Measurements from ENCODE around the gene IL20.

IL20 gene

GRCh38 chr1:206878456-206878855 is 13.0 kb downstream of the IL20 start:
- DNase-seq (ENCODE audit: low read depth, low spot score) = no peak

GRCh38 chr1:206880314-206880713 is 14.9 kb downstream of the IL20 start:
- no peak for DNase-seq (ENCODE audit: low read depth, low spot score)

GRCh38 chr1:206882555-206882954 is 17.1 kb downstream of the IL20 start:
- DNase-seq (ENCODE audit: low read depth, low spot score) = no peak

GRCh38 chr1:206883160-206883559 is 17.7 kb downstream of the IL20 start:
- no peak for DNase-seq (ENCODE audit: low read depth, low spot score)

GRCh38 chr1:206883876-206884275 is 18.5 kb downstream of the IL20 start:
- DNase-seq (ENCODE audit: low read depth, low spot score) = no peak

- no peak for DNase-seq (ENCODE audit: low read depth, low spot score)
Measured at GRCh38 chr1:206885341-206886060, 20.1 kb downstream of the IL20 start.

- no peak for DNase-seq (ENCODE audit: low read depth, low spot score)
Measured at GRCh38 chr1:206886831-206887230, 21.4 kb downstream of the IL20 start.

GRCh38 chr1:206887701-206888100 is 22.3 kb downstream of the IL20 start:
- DNase-seq (ENCODE audit: low read depth, low spot score) = no peak

- peak; percentile 20 for DNase-seq (ENCODE audit: low read depth, low spot score)
Measured at GRCh38 chr1:206890125-206891060, 25.0 kb downstream of the IL20 start.

GRCh38 chr1:206891412-206891811 is 26.0 kb downstream of the IL20 start:
- no peak for DNase-seq (ENCODE audit: low read depth, low spot score)

- DNase-seq (ENCODE audit: low read depth, low spot score) = no peak
Measured at GRCh38 chr1:206892351-206892984, 27.0 kb downstream of the IL20 start.

- no peak for DNase-seq (ENCODE audit: low read depth, low spot score)
Measured at GRCh38 chr1:206893380-206893779, 28.0 kb downstream of the IL20 start.

GRCh38 chr1:206895325-206895724 is 29.9 kb downstream of the IL20 start:
- no peak for DNase-seq (ENCODE audit: low read depth, low spot score)

- peak; percentile 33 for DNase-seq (ENCODE audit: low read depth, low spot score)
Measured at GRCh38 chr1:206895837-206896242, 30.4 kb downstream of the IL20 start.

- DNase-seq (ENCODE audit: low read depth, low spot score) = no peak
Measured at GRCh38 chr1:206896261-206896660, 30.8 kb downstream of the IL20 start.

GRCh38 chr1:206897175-206897574 is 31.8 kb downstream of the IL20 start, which contains the start of gene IL24:
IL24 (plus strand) TSS chr1:206897443; CDS start chr1:206897833, 390 bp downstream.
- DNase-seq (ENCODE audit: low read depth, low spot score) = no peak

- peak; percentile 61 for DNase-seq (ENCODE audit: low read depth, low spot score)
Measured at GRCh38 chr1:206898089-206898914, 32.9 kb downstream of the IL20 start.

- no peak for DNase-seq (ENCODE audit: low read depth, low spot score)
Measured at GRCh38 chr1:206898915-206899431, 33.5 kb downstream of the IL20 start.

- DNase-seq (ENCODE audit: low read depth, low spot score) = no peak
Measured at GRCh38 chr1:206899717-206900116, 34.3 kb downstream of the IL20 start.

- no peak for DNase-seq (ENCODE audit: low read depth, low spot score)
Measured at GRCh38 chr1:206900149-206900548, 34.7 kb downstream of the IL20 start.

- DNase-seq (ENCODE audit: low read depth, low spot score) = no peak
Measured at GRCh38 chr1:206901944-206902343, 36.5 kb downstream of the IL20 start.

Measured in astrocyte of the hippocampus (primary cell).